Sigmoid colon (tissue), 4 donors: ENCODE data around the gene OGFOD1.
A peak's percentile ranks its signal among the peaks of the same experiment; 100 is the strongest.

Source experiments
- EP300 ChIP-seq, 4 donors: sonication (generic); formaldehyde crosslinking; IDR thresholded peaks; one replicate each; pipeline ENCODE4 v1.6.1; 2017; ENCODE audit warnings: antibody characterized with exemption in 4 of 4
- POLR2A ChIP-seq, 2 donors: fragments of 450-650 bp; IDR thresholded peaks; one replicate each; pipeline ENCODE4 v1.6.1; 2016; ENCODE audit warnings: antibody characterized with exemption in 2 of 2, mild to moderate bottlenecking in 2 of 2, moderate library complexity in 2 of 2
- POLR2AphosphoS5 ChIP-seq, 4 donors: sonication (generic); formaldehyde crosslinking; IDR thresholded peaks; one replicate each; pipeline ENCODE4 v1.6.1; 2017; ENCODE audit warnings: antibody characterized with exemption in 4 of 4
- TF ChIP-seq, protein P1 (sequence below), 4 experiments: fragments of 450-650 bp in 3 of 4; fragments of 200-600 bp in 1 of 4; IDR thresholded peaks; one replicate each; pipeline ENCODE4 v1.5.1; 2016 to 2019; ENCODE audit warnings: antibody characterized with exemption in 4 of 4, mild to moderate bottlenecking in 3 of 4, moderate library complexity in 2 of 4

- TF ChIP-seq POLR2A (IDR thresholded peaks at IDR 0.05) (peak; percentile 27 to 51), EP300 (IDR thresholded peaks at IDR 0.05) (no peak), POLR2AphosphoS5 (IDR thresholded peaks at IDR 0.05) (peak; percentile 63 to 87 (median 83))
- TF ChIP-seq, protein P1, sequence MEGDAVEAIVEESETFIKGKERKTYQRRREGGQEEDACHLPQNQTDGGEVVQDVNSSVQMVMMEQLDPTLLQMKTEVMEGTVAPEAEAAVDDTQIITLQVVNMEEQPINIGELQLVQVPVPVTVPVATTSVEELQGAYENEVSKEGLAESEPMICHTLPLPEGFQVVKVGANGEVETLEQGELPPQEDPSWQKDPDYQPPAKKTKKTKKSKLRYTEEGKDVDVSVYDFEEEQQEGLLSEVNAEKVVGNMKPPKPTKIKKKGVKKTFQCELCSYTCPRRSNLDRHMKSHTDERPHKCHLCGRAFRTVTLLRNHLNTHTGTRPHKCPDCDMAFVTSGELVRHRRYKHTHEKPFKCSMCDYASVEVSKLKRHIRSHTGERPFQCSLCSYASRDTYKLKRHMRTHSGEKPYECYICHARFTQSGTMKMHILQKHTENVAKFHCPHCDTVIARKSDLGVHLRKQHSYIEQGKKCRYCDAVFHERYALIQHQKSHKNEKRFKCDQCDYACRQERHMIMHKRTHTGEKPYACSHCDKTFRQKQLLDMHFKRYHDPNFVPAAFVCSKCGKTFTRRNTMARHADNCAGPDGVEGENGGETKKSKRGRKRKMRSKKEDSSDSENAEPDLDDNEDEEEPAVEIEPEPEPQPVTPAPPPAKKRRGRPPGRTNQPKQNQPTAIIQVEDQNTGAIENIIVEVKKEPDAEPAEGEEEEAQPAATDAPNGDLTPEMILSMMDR (IDR thresholded peaks at IDR 0.05), result peak in 1 of 4 experiments; percentile 10
These were observed at the start of gene OGFOD1, which contains the start of gene NUDT21 for GRCh38 chr16:56450986-56451752.
